AG10803 (cell line): Measurements from ENCODE around the gene DAW1.
"Not testable (repeated sequence)": the region's sequence is repeated elsewhere in the genome, so short reads cannot be mapped to it uniquely, and the experiment has no call there.

Experiments used
- DNase-seq: peaks from one replicate; pipeline ENCODE4 v3.0.0; 2010; ENCODE audit warnings: low read depth
- H3K4me3 ChIP-seq: 2 replicates; pipeline ENCODE4 v1.5.1; 2011; ENCODE audit warnings: mild to moderate bottlenecking, low read length, control low read depth
- TF ChIP-seq, protein P1 (sequence below): conservative IDR thresholded peaks from 2 replicates; pipeline ENCODE4 v1.5.1; 2011; ENCODE audit warnings: mild to moderate bottlenecking, low read length, control low read depth, inconsistent platforms

The DAW1 gene

DNA sequence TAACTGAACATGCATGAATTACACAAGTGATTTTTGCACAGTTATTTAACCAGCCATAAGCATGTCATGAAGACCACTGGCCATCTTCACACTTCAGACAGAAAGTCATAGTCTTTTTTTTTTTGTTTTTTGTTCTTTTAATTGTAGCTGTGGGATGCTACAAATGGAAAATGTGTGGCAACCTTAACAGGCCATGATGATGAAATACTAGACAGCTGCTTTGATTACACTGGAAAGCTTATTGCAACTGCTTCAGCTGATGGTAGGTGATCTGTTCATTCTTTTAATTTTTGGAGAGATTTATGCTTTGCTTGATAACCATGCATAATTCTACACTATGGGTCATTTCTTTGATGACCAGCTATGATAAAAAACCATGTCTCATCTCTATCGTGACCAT lies 35.6 kb downstream of the DAW1 start:
- DNase-seq: no peak
- TF ChIP-seq, protein P1, sequence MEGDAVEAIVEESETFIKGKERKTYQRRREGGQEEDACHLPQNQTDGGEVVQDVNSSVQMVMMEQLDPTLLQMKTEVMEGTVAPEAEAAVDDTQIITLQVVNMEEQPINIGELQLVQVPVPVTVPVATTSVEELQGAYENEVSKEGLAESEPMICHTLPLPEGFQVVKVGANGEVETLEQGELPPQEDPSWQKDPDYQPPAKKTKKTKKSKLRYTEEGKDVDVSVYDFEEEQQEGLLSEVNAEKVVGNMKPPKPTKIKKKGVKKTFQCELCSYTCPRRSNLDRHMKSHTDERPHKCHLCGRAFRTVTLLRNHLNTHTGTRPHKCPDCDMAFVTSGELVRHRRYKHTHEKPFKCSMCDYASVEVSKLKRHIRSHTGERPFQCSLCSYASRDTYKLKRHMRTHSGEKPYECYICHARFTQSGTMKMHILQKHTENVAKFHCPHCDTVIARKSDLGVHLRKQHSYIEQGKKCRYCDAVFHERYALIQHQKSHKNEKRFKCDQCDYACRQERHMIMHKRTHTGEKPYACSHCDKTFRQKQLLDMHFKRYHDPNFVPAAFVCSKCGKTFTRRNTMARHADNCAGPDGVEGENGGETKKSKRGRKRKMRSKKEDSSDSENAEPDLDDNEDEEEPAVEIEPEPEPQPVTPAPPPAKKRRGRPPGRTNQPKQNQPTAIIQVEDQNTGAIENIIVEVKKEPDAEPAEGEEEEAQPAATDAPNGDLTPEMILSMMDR: no peak
- no peak overlapping the region for H3K4me3 ChIP-seq

DNA sequence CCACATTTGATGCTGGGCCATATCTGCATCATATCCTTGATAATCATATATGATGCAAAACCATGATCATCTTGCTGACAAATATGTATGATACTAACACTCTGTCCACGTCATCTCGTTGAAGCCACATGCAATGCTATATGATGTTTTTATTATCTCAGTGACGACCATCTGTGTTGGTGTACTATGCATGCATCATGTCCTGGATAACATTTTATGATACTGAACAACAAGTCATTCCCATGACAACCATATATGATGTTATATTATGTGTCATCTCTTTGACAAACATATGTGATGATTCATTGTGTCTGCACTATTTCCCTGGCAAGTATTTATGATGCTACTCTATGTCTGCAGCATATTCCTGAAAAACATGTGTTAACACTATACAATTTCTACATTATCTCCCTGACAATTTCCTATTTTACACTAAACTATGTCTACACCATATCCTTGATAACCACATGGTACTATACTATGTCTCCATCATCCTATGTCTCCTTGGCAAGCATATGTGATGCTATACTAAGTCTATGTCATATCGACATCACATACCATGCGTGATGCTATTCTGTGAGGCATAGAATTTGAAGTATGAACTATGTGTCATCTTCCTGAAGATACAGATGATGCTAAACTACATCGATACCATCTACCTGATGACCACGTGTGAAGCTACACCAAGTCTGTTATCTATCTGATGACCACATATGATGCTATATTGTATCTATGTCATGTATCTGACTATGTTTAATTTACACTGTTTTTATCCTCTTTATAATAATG lies 37.0 kb downstream of the DAW1 start:
- TF ChIP-seq, protein P1: no peak
- DNase-seq: no peak
- no peak overlapping the region for H3K4me3 ChIP-seq

DNA sequence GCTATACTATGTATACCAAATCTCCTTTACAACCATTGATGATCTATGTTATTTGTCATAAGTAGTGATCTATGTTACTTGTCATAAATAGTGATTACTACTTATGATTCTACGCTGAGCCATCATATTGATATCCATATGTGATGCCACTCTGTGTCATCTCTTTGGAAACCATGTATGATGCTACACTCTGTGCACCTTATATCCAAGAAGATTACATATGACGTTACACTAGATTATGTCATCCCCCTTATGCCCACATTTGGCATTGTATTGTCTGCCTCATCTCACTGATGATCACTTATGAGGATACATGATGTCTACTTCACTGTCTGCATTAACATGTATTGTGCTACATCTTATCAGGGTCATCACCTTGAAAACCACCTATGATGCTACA lies 42.9 kb downstream of the DAW1 start:
- H3K4me3 ChIP-seq: no peak overlapping the region
- TF ChIP-seq, protein P1: no peak
- DNase-seq: no peak

DNA sequence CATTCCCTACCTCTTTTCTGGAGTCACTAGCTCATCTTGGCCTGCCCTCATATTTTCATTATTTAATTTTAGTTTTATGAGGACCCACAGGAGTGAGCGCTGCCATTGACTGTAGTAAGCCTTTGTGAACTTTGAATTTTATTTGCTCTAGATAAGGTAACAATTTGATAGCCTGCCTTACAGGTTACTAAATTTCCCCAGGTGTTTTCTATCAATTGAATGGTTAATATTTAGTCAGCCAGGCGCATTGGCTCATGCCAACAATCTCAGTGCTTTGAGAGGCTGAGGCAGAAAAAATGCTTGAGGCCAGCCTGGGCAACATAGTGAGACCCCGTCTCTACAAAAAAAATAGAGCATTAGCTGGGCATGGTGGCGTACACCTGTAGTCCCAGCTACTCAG lies 50.2 kb downstream of the DAW1 start:
- TF ChIP-seq, protein P1: no peak
- H3K4me3 ChIP-seq: no peak overlapping the region
- no peak for DNase-seq

DNA sequence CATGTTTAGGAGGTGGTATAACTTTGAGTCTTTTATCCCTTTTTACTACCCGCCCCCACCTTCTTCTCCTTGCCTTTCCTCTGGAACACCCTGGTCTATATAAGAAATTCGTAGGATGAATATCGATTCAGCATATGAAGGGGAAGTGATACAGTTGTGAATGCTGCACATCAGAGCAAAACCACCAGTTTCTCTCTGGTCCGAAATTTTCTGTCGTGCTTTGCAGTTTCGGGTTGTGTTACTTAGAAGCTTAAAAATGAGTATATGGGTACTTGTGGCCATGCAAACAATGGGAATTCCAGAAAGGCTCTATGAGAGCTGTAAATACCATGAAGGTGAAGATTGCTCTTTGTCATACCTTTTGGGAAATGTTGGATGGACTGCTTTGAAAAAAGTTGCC lies 60.6 kb downstream of the DAW1 start:
- no peak for DNase-seq
- H3K4me3 ChIP-seq: no peak overlapping the region
- TF ChIP-seq, protein P1: no peak

DNA sequence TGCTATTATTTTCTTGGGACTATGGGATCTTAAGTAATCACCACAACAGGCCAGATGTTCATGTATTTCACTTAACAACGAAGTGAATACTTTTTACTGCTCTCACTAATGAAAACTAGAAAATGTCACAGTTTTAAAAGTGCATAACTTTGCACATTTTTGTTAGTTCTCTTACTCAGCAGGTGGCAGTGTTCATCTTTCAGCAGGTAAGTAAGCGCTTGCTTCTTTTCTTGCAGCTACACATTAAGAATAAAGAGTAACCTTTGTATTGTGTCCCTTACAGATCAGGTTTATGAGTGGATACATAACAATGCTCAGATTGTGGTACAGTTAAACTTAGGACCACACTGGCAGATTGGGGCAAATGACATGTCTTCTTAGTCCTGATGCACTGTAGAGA lies 61.0 kb downstream of the DAW1 start:
- TF ChIP-seq, protein P1: no peak

DNA sequence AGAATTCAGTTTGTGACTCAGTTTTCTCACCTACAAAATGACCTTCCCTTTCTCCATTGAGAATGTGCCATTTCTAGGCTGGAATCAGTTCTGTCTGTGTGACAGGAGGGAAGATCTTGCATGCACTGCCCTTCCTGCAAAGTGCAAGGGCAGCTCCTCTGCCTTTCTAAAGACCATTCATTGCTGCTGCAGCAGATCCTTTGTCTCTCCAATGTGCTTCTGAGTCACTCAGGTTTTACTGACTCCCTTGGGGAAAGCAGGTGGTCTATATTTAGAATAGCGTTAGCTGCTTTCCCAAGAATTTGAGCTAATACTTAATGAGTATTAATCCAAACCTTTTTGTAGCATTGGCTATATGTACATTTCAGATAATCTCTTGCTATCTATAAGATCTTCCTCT lies 62.5 kb downstream of the DAW1 start:
- TF ChIP-seq, protein P1: no peak
- H3K4me3 ChIP-seq: no peak overlapping the region
- DNase-seq: no peak

More for the DNA sequence above, 61.0 kb downstream of the DAW1 start:
- no peak overlapping the region for H3K4me3 ChIP-seq
- no peak for DNase-seq

DNA sequence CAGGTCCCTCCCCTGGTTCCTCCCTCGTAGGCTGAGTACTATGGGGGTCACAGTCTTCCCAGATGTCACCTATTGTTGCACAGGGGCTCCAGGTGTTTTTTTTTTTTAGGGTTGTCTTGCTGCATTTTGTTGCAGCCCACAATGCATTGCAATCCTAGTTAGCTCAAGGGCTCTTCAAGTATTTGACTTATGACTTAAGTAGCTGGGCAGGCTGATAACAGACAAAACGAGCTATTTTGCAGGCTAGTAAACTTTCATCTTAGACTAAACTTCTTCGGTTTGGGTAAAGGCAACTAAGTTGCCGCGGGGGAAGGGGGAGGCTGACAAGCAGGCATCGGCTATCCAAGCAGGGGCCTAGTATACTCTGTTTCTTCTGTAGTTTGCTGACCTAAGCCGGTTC lies 64.8 kb downstream of the DAW1 start:
- not testable (repeated sequence) for DNase-seq

More for the DNA sequence above, 64.8 kb downstream of the DAW1 start:
- H3K4me3 ChIP-seq: not testable (repeated sequence)
